ENCODE results near the gene HSFX3. TPM values are rescaled to one million over a fixed set of nuclear protein-coding genes. Genes with fewer than 3 reads are reported as not detected.
A peak's percentile ranks its signal among the peaks of the same experiment; 100 is the strongest.

Gene HSFX3
- total RNA-seq, 1 experiment from 2014 or later = not detected

GRCh38 chrX:149518236-149518635 is 31.5 kb downstream of the HSFX3 start:
- intact Hi-C loops (cut with micrococcal nuclease; ENCODE audit: unreplicated experiment) = no loop called here
- no peak overlapping the region for H3K27ac ChIP-seq (ENCODE audit: low read depth, low read length, poor library complexity, severe bottlenecking)
- peak; percentile 9 for DNase-seq (ENCODE audit: low spot score)
- no peaks in the 10 kb centered on the region for H3K36me3 ChIP-seq (ENCODE audit: insufficient read depth, low read length, poor library complexity, severe bottlenecking)
- BruUV-seq (replicated peaks) = no TSS peak
- no peaks in the 10 kb centered on the region for H3K9me3 ChIP-seq (ENCODE audit: low read depth, low read length, poor library complexity, severe bottlenecking)
- H3K4me3 ChIP-seq (ENCODE audit: low read depth, low read length, poor library complexity, severe bottlenecking) = no peak overlapping the region
- H3K27me3 ChIP-seq (replicated peaks; ENCODE audit: insufficient read depth, low read depth, low read length, poor library complexity) = no peaks in the 10 kb centered on the region
- ChIA-PET POLR2A (ENCODE audit: low non-redundant PET) (no interaction called here), CTCF (no interaction called here)
- TF ChIP-seq CTCF (conservative IDR thresholded peaks at IDR 0.05; ENCODE audit: low read depth, low read length) = no peak
- no peak for TF ChIP-seq EZH2 (IDR thresholded peaks at IDR 0.05; ENCODE audit: borderline replicate concordance, low read depth, low read length, poor library complexity, severe bottlenecking)
- no peaks in the 10 kb centered on the region for H3K4me1 ChIP-seq (ENCODE audit: insufficient read depth, low read length, poor library complexity, severe bottlenecking)

GRCh38 chrX:149517308-149517707 is 32.4 kb downstream of the HSFX3 start:
- H3K9me3 ChIP-seq (ENCODE audit: low read depth, low read length, poor library complexity, severe bottlenecking) = no peaks in the 10 kb centered on the region
- TF ChIP-seq CTCF (conservative IDR thresholded peaks at IDR 0.05; ENCODE audit: low read depth, low read length) (no peak), EZH2 (IDR thresholded peaks at IDR 0.05; ENCODE audit: borderline replicate concordance, low read depth, low read length, poor library complexity, severe bottlenecking) (no peak)
- no peak overlapping the region for H3K27ac ChIP-seq (ENCODE audit: low read depth, low read length, poor library complexity, severe bottlenecking)
- intact Hi-C loops (cut with micrococcal nuclease; ENCODE audit: unreplicated experiment) = no loop called here
- H3K4me1 ChIP-seq (ENCODE audit: insufficient read depth, low read length, poor library complexity, severe bottlenecking) = no peaks in the 10 kb centered on the region
- no peak for DNase-seq (ENCODE audit: low spot score)
- no peak overlapping the region for H3K4me3 ChIP-seq (ENCODE audit: low read depth, low read length, poor library complexity, severe bottlenecking)
- no peaks in the 10 kb centered on the region for H3K27me3 ChIP-seq (replicated peaks; ENCODE audit: insufficient read depth, low read depth, low read length, poor library complexity)
- ChIA-PET CTCF (no interaction called here), POLR2A (ENCODE audit: low non-redundant PET) (no interaction called here)
- H3K36me3 ChIP-seq (ENCODE audit: insufficient read depth, low read length, poor library complexity, severe bottlenecking) = no peaks in the 10 kb centered on the region
- BruUV-seq (replicated peaks) = no TSS peak

DNA sequence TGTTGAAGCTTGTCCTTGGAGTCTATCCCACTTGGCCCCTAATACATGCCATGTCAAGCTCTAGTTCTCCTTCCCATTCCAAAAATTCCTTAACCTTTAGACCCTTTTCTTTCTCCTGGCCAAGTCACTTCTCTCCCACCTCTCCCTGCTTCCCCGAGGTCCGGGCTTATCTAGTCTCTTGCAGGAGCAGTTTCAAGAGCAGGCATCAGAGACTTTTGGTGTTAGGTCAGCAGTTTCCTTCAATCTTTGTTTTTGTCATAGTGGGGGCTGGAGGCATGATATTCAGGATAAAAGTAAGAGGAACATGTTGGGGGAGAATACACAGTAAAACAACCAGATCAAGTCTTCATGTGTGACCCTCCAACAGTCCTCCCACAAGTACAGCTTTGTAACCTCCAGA is 33.1 kb downstream of the HSFX3 start:
- no peak overlapping the region for H3K4me3 ChIP-seq (ENCODE audit: low read depth, low read length, poor library complexity, severe bottlenecking)
- ChIA-PET POLR2A (ENCODE audit: low non-redundant PET) (interaction anchor here (0.6 kb wide), 1 partner anchor 16 kb away, joined by 4 read pairs; no protein-coding TSS in a partner anchor), CTCF (no interaction called here)
- no peaks in the 10 kb centered on the region for H3K27me3 ChIP-seq (replicated peaks; ENCODE audit: insufficient read depth, low read depth, low read length, poor library complexity)
- intact Hi-C loops (cut with micrococcal nuclease; ENCODE audit: unreplicated experiment) = no loop called here
- no peak for DNase-seq (ENCODE audit: low spot score)
- H3K9me3 ChIP-seq (ENCODE audit: low read depth, low read length, poor library complexity, severe bottlenecking) = no peaks in the 10 kb centered on the region
- TF ChIP-seq EZH2 (IDR thresholded peaks at IDR 0.05; ENCODE audit: borderline replicate concordance, low read depth, low read length, poor library complexity, severe bottlenecking) = no peak
- no peak for TF ChIP-seq CTCF (conservative IDR thresholded peaks at IDR 0.05; ENCODE audit: low read depth, low read length)
- no TSS peak for BruUV-seq (replicated peaks)
- no peaks in the 10 kb centered on the region for H3K4me1 ChIP-seq (ENCODE audit: insufficient read depth, low read length, poor library complexity, severe bottlenecking)
- H3K27ac ChIP-seq (ENCODE audit: low read depth, low read length, poor library complexity, severe bottlenecking) = no peak overlapping the region
- H3K36me3 ChIP-seq (ENCODE audit: insufficient read depth, low read length, poor library complexity, severe bottlenecking) = no peaks in the 10 kb centered on the region
